GM13977 (cell line): ENCODE measurements around the gene MS4A3.
"Not testable (repeated sequence)": the region's sequence is repeated elsewhere in the genome, so short reads cannot be mapped to it uniquely, and the experiment has no call there.

ENCODE experiments used
- DNase-seq: peaks from one replicate; pipeline ENCODE4 v3.0.0; 2012; ENCODE audit warnings: low spot score
- in situ Hi-C: fragments of 300-500 bp; cut with MboI; formaldehyde crosslinking; loops from one replicate; pipeline ENCODE4 v1.12.0; 2022; ENCODE audit warnings: low sequenced_read_pairs, low pct_unique_long_range_greater_than_20kb, mixed read lengths, inconsistent platforms; ENCODE audit not compliant: unreplicated experiment
- TF ChIP-seq, protein P1 (sequence below): IDR thresholded peaks from 2 replicates; pipeline ENCODE4 v1.5.1; 2012; ENCODE audit warnings: mild to moderate bottlenecking, control low read depth; ENCODE audit not compliant: insufficient read depth; ENCODE audit errors: extremely low read depth, missing control alignments

MS4A3 gene

GRCh38 chr11:60059052-60059451 is 2.6 kb downstream of the MS4A3 start:
- DNase-seq: no peak
- TF ChIP-seq, protein P1, sequence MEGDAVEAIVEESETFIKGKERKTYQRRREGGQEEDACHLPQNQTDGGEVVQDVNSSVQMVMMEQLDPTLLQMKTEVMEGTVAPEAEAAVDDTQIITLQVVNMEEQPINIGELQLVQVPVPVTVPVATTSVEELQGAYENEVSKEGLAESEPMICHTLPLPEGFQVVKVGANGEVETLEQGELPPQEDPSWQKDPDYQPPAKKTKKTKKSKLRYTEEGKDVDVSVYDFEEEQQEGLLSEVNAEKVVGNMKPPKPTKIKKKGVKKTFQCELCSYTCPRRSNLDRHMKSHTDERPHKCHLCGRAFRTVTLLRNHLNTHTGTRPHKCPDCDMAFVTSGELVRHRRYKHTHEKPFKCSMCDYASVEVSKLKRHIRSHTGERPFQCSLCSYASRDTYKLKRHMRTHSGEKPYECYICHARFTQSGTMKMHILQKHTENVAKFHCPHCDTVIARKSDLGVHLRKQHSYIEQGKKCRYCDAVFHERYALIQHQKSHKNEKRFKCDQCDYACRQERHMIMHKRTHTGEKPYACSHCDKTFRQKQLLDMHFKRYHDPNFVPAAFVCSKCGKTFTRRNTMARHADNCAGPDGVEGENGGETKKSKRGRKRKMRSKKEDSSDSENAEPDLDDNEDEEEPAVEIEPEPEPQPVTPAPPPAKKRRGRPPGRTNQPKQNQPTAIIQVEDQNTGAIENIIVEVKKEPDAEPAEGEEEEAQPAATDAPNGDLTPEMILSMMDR: no peak
- in situ Hi-C loops: no loop called here

DNA sequence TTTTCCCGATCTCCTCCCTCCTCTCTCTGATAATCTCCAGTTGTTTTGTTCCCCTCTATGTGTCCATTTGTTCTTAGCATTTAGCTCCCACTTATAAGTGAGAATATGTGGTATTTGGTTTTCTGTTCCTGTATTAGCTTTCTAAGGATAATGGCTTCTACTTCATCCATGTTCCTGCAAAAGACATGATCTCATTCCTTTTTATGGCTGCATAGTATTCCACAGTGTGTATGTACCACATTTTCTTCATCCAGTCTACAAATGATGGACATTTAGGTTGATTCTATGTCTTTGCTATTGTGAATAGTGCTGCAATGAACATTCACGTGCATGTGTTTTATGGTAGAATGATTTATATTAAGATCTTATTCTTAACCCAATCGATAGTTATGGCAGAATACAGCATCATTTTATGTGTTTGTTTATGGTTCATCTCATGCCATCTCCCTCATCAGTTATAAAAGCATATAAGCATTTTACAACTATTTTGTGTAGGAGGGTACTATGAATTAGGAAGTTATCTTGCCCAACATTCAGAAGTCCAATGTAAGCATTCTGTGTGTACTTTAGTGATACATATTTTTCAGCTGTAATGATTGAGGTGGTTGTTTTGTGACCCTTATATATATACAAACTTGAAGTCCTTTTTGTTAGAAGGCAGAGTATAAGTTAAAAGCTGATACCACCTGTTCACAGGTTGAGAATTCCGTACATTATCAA is 3.2 kb downstream of the MS4A3 start:
- DNase-seq: no peak
- TF ChIP-seq, protein P1: no peak

DNA sequence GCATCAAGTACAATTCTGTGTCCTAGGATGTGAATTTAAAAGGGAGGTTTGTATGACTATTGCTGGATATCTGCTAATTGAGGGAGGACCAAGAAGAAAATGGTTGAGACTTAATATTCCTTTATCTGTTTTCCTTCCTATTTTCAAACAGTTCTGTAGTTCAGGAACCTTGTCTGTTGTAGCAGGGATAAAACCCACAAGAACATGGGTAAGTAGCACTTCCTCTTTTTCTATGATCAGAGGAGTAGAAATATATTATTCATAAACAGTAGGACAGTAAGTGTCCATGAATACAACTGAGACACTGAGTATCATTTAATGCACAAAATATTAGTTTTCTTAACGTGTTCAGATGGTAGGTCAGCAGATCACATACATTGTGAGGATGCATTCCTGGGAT is 7.6 kb downstream of the MS4A3 start:
- TF ChIP-seq, protein P1: no peak
- in situ Hi-C loops: no loop called here
- DNase-seq: no peak

More for the DNA sequence above, 3.2 kb downstream of the MS4A3 start:
- in situ Hi-C loops: no loop called here

DNA sequence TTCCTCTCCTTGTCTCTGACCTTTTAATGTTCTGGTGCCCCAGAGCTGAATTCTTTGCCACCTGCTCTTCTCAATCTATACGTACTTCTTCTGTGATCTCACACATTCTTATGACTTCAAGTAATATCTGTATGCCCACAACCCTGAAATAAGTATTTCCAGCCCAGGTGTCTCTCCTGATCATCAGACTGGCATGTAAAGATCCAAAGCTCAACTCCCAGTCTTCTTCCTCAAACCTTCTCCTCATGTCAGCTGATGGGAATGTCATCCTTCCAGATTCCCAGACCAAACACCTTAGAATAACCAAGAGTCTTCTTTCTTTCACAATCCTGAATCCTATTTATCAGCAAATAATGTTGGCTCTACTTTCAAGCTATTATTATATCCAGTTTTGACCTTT is 9.3 kb downstream of the MS4A3 start:
- TF ChIP-seq, protein P1: no peak
- in situ Hi-C loops: no loop called here
- DNase-seq: no peak

GRCh38 chr11:60069450-60069849 is 13.0 kb downstream of the MS4A3 start:
- TF ChIP-seq, protein P1: no peak
- DNase-seq: no peak
- in situ Hi-C loops: no loop called here

- DNase-seq, in situ Hi-C loops: not testable (repeated sequence)
These were observed 15.2 kb downstream of the MS4A3 start for GRCh38 chr11:60071644-60072043.

DNA sequence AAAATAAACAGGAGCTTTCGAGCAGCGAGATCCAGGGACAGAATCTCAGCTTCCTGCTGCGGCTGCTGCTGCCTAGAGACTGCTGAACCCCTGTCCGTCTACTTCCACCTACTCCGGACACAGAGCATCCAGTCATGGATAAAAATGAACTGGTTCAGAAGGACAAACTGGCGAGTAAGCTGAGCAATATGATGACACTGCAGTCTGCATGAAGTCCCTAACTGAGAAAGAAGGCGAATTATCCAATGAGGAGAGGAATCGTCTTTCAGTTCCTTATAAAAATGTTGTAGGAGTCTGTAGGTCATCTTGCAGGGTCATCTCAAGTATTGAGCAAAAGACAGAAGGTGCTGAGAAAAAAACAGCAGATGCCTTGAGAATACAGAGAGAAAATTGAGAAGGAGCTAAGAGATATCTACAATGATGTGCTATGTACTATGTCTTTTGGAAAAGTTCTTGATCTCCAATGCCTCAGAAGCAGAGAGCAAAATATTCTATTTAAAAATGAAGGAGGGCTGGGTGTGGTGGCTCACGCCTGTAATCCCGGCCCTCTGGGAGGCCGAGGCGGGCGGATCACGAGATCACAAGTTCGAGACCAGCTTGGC is 20.9 kb downstream of the MS4A3 start:
- in situ Hi-C loops: no loop called here
- TF ChIP-seq, protein P1: no peak
- no peak for DNase-seq
